Astrocyte of the hippocampus (primary cell): ENCODE results near the gene DCHS1.

Experiments
- DNase-seq: peaks from one replicate; pipeline ENCODE4 v3.0.0; 2011; ENCODE audit warnings: low read depth, low spot score

The DCHS1 gene

GRCh38 chr11:6646576-6646917 is 9.1 kb downstream of the DCHS1 start:
- no peak for DNase-seq

DNA sequence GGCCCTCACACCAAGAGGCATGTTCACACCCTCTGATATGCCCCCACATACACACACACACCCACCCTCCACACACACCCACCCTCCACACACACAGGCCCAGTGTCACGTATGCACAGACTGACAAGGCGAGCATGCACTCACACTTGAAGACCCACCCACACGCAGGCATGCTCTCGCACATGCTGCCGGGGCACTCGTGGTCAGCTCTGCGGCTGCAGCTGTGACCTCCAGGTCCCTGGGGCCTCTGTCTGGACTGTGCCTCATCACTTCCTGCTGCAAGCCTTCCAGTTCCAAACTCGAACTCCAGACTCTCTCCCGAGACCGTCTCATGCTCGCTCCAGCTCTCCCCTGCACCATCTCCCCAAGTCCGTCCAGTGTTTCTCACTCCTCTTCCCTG is 9.5 kb downstream of the DCHS1 start:
- DNase-seq: no peak

DNA sequence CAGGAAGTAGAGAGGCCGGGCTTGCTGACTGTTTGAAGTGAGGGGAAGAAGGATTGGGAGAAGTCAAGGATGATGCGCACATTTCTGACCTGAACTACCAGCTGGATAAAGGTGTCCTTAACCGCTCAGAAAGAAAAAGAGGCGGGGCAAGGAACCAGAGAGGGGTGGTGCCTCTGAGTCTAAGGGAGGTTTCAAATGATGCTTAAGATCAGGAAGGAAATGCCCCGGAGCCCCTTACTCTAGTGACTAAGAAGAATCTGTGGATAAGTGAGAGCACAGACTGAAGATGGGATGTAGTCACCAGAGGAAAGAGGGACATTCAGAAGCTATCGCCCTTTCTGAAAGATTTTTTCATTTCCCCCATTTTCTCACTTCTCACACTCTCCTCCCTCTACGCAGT is 12.7 kb downstream of the DCHS1 start:
- DNase-seq: no peak

- no peak for DNase-seq
Observed at GRCh38 chr11:6640985-6641701, 14.5 kb downstream of the DCHS1 start.

DNA sequence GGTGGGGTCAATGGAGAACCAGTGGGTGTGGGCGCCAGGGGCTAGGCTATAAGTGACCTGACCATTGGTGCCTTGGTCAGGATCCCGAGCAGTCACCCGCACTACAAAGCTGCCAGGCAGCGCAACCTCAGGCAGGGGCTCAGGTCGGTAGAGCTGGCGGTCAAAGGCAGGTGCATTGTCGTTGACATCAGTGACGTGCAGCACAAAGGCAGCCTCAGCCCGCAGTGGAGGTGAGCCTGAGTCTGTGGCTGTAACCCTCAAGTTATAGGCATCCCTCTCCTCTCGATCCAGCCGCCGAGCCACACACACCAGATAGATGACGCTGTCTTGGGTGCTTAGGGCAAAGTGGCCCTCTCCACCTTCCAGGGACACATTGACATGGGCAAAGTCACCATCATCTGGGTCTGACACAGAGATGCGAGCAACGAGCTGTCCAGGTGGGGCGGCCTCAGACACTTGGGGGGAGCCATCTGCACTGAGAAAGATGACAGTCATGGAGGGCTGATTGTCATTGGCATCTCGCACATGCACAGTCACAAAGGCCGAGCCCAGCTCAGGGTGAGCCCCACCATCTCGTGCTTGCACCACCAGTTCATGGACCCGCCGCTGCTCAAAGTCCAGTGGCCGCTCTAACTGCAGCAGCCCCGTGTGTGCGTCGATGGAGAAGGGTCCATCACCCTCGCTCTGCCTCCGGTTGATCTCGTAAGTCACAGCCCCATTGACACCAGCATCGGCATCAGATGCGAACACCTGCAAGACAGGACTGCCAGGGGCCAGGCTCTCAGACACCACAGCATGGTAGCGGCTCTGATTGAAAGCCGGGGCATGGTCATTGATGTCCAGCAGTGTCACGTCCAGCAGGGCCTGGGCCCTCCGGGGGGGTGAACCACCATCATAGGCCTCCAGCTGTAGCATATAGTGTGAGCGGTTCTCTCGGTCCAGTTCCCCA is 15.3 kb downstream of the DCHS1 start:
- DNase-seq: no peak

- DNase-seq: no peak
Observed at GRCh38 chr11:6638429-6638828, 17.2 kb downstream of the DCHS1 start.

DNA sequence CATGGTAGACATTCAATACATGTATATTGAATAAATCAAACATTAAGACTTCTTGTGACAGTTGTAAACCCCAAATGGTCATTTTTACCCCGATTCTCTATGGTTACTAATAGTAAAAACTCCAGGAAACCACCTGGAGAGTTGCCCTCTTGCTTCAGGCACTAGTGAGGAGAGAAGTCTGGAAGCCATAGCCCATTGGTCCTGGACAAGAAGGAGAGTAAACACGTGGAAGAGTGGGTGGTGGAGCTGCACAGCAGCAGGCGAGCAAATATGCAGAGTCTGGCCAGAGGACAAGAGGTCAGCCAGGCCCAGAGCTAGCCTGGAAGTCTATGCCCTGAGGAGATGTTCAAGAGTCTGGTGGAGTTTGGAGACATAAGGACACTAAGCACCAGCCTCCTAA is 17.7 kb downstream of the DCHS1 start:
- peak; percentile 36 for DNase-seq

- DNase-seq: no peak
Observed at GRCh38 chr11:6636480-6636879, 19.1 kb downstream of the DCHS1 start.

DNA sequence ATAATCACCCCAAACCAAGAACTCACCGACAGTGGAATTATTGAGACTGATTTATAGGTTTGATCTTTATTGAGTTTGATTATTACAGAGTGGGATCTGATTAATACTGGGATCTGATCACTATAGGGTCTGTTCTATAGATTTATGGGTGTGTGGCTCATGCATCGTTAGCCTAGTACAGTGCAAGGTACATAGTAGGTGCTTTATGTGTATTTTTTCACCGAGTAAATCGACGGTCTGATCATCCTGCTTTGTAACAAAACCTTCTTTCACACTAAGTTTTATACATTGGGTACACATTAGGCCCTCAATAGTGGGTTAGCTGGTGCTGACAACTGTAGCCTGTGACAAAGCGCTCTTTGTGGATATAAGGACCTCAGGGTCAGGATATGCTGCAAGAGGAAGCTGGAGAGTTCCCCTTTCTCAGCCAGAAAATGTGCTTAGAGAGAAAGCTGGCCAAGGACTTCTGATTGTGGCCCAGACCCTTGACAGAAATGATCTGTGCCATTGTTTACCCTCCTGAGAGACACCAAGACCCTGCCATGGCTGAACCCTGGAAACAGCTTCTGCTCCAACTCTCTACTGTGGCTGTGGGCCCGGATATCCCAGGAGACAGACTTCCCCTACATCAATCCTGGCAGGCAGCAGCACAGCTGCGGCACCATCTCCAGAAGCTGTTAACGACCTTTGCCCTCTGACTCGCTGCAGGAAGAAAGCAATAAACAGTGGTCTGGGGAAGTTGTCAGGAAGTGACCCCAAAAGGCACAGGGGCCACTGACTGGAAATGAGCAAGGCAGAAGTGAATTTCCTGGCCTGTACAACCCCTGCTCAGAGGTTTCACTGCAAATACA is 20.3 kb downstream of the DCHS1 start:
- DNase-seq: no peak

- DNase-seq: no peak
Observed at GRCh38 chr11:6634534-6634933, 21.1 kb downstream of the DCHS1 start.

- DNase-seq: no peak
Observed at GRCh38 chr11:6633422-6634408, 21.9 kb downstream of the DCHS1 start.

DNA sequence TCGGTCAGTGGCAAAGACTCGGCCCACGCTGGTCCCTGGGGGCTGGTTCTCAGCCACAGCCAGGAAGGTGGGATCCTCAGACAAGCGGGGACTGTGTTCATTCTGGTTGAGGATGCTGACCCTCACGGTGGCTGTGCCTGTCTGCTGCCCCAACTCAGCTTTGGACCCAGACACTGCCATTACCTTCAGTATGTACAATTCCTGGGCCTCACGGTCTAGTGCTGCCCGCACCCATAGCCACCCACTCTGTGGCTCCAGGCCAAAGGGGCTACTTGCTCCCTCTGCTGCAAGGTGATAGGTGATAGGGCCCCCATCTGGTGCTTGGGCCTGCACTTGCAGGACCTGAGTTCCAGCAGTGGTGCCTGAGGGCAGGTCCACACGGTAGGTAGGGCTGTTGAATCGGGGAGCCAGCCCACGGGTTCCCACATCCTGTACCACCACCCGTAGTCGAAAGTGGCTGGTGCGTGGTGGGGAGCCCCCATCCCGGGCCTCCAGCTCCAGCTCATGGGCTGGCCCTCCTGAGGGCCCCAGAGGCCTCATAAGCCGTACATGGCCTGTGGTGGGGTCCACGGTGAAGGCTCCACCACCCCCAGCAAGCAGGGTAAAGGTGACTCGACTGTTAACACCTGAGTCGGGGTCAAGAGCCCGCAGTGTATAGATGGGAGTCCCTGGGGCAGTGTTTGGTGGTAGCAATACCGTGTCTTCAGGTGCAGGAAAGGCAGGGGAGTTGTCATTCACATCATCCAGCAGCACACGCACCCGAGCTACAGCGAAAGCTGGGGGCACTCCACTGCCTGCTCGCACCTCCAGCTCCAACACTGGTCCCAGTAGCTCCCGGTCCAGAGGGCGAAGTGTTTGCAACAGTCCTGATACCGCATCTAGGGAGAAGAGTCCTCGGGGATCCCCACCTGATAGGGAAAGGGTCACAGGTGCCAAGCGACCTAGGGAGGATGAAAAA is 23.2 kb downstream of the DCHS1 start:
- DNase-seq: no peak

GRCh38 chr11:6631361-6631890 is 24.2 kb downstream of the DCHS1 start:
- DNase-seq: no peak

DNA sequence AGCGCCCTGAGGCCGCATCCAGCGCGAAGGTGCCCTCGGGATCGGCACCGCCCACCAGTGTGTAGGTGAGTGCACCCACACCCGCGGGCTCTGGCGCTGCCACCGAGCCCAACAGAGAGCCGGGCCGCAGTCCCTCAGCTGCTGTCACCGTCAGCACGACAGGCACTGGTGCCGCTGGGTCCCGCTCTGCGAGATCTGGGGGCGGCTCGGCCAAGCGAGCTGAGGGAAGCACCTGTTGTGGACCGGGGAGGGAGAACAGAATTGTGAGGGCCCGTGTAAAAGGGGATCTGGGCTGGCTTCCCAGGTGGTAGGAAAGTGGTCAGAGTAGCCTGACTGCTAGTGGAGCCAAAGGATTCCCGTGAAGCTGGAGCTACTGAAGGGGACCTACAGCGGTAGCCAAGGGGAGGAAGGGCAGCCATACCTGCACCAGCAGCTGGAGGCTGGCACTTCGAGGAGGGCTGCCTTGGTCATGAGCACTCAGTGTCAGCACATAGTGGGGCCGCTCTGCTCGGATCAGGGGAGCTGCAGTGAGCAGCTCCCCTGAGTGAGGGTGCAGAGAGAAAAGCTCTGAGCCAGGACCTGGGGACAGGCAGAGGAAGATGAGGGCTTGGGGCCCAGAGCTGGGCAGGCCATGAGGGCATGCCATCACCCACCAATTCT is 24.8 kb downstream of the DCHS1 start:
- no peak for DNase-seq

- DNase-seq: peak; percentile 20
Observed at GRCh38 chr11:6629892-6630631, 25.5 kb downstream of the DCHS1 start.

- DNase-seq: no peak
Observed at GRCh38 chr11:6629573-6629891, 26.1 kb downstream of the DCHS1 start.

DNA sequence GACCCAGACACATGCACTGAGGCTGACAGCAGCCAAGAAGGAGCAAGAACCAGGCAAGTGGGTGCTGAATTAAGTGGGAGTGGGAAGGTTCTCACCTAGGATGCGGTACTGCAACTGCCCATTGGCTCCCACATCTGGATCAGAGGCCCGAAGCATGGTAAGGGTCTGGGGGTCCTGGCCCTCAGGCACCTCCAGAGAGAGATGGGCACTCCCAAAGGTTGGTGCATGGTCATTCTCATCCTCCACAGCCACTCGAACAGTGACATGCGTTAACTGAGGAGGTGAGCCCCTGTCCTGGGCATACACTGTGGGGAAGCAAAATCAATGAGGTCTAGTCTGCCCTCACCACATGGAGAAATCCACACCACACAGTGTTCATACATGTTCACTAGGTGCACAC is 27.1 kb downstream of the DCHS1 start:
- no peak for DNase-seq

GRCh38 chr11:6627762-6628241 is 27.8 kb downstream of the DCHS1 start:
- no peak for DNase-seq
